Effector memory CD4-positive, alpha-beta T cell (primary cell): ENCODE results near the gene PYGB.

Experiments used
- DNase-seq, 3 donors: peaks; one replicate each; pipeline ENCODE4 v3.0.0-alpha.2; 2020
- H3K27ac ChIP-seq: 2 replicates; pipeline ENCODE4 v1.7.0; 2013; ENCODE audit warnings: mild to moderate bottlenecking, low read length, moderate library complexity; ENCODE audit not compliant: insufficient read depth, poor library complexity, severe bottlenecking
- H3K27me3 ChIP-seq: replicated peaks from 2 replicates; pipeline ENCODE4 v1.7.0; 2013; ENCODE audit warnings: mild to moderate bottlenecking, low read length; ENCODE audit not compliant: insufficient read depth, control insufficient read depth, poor library complexity, severe bottlenecking
- H3K36me3 ChIP-seq: 2 replicates; pipeline ENCODE4 v1.7.0; 2013; ENCODE audit warnings: mild to moderate bottlenecking, low read length, moderate library complexity; ENCODE audit not compliant: control insufficient read depth, insufficient read depth
- H3K4me1 ChIP-seq: 2 replicates; pipeline ENCODE4 v1.7.0; 2013; ENCODE audit warnings: low read length, mild to moderate bottlenecking; ENCODE audit not compliant: control insufficient read depth, insufficient read depth, poor library complexity, severe bottlenecking
- H3K4me3 ChIP-seq: 2 replicates; pipeline ENCODE4 v1.7.0; 2013; ENCODE audit warnings: low read length, low read depth, mild to moderate bottlenecking; ENCODE audit not compliant: insufficient read depth, poor library complexity, severe bottlenecking
- H3K9me3 ChIP-seq: 2 replicates; pipeline ENCODE4 v1.7.0; 2013; ENCODE audit warnings: mild to moderate bottlenecking, low read length, moderate library complexity; ENCODE audit not compliant: control insufficient read depth

Gene PYGB

GRCh38 chr20:25250508-25250907 lies 2.6 kb downstream of the PYGB start:
- H3K4me3 ChIP-seq: no peak overlapping the region

GRCh38 chr20:25251019-25251418 lies 3.1 kb downstream of the PYGB start:
- no peak overlapping the region for H3K27ac ChIP-seq
- no peak overlapping the region for H3K4me3 ChIP-seq
- H3K4me1 ChIP-seq: peaks cover 16% of the 10 kb centered on the region
- H3K36me3 ChIP-seq: no peaks in the 10 kb centered on the region
- H3K9me3 ChIP-seq: no peaks in the 10 kb centered on the region
- no peaks in the 10 kb centered on the region for H3K27me3 ChIP-seq
- DNase-seq: no peak

More at GRCh38 chr20:25250508-25250907, 2.6 kb downstream of the PYGB start:
- no peak for DNase-seq
- Histone ChIP-seq H3K9me3 (no peaks in the 10 kb centered on the region), H3K4me1 (peaks cover 16% of the 10 kb centered on the region), H3K27me3 (no peaks in the 10 kb centered on the region), H3K27ac (no peak overlapping the region), H3K36me3 (no peaks in the 10 kb centered on the region)

GRCh38 chr20:25251558-25251957 lies 3.7 kb downstream of the PYGB start:
- Histone ChIP-seq H3K4me3 (no peak overlapping the region), H3K36me3 (no peaks in the 10 kb centered on the region), H3K27me3 (no peaks in the 10 kb centered on the region), H3K9me3 (no peaks in the 10 kb centered on the region), H3K4me1 (peaks cover 16% of the 10 kb centered on the region), H3K27ac (no peak overlapping the region)
- DNase-seq: no peak

GRCh38 chr20:25252230-25252651 lies 4.4 kb downstream of the PYGB start:
- Histone ChIP-seq H3K9me3 (no peaks in the 10 kb centered on the region), H3K27me3 (no peaks in the 10 kb centered on the region), H3K4me1 (peaks cover 11% of the 10 kb centered on the region), H3K4me3 (no peak overlapping the region), H3K36me3 (no peaks in the 10 kb centered on the region), H3K27ac (no peak overlapping the region)
- no peak for DNase-seq

- H3K27me3 ChIP-seq: no peaks in the 10 kb centered on the region
- no peak overlapping the region for H3K4me3 ChIP-seq
- H3K27ac ChIP-seq: no peak overlapping the region
- H3K36me3 ChIP-seq: no peaks in the 10 kb centered on the region
- H3K9me3 ChIP-seq: no peaks in the 10 kb centered on the region
- peaks cover 10% of the 10 kb centered on the region for H3K4me1 ChIP-seq
- no peak for DNase-seq
These were observed 5.0 kb downstream of the PYGB start for GRCh38 chr20:25252686-25253421.

GRCh38 chr20:25253606-25254275 lies 5.9 kb downstream of the PYGB start:
- DNase-seq: no peak
- no peak overlapping the region for H3K27ac ChIP-seq
- no peaks in the 10 kb centered on the region for H3K27me3 ChIP-seq
- peaks cover 7% of the 10 kb centered on the region for H3K4me1 ChIP-seq
- H3K9me3 ChIP-seq: no peaks in the 10 kb centered on the region
- H3K4me3 ChIP-seq: no peak overlapping the region
- H3K36me3 ChIP-seq: no peaks in the 10 kb centered on the region

- Histone ChIP-seq H3K4me3 (no peak overlapping the region), H3K4me1 (peaks cover 5% of the 10 kb centered on the region), H3K27ac (no peak overlapping the region), H3K9me3 (no peaks in the 10 kb centered on the region), H3K27me3 (no peaks in the 10 kb centered on the region), H3K36me3 (no peaks in the 10 kb centered on the region)
- DNase-seq: no peak
These were observed 6.7 kb downstream of the PYGB start for GRCh38 chr20:25254571-25254970.

- no peak for DNase-seq
- Histone ChIP-seq H3K36me3 (no peaks in the 10 kb centered on the region), H3K4me1 (peaks cover 2% of the 10 kb centered on the region), H3K27ac (no peak overlapping the region), H3K27me3 (no peaks in the 10 kb centered on the region), H3K9me3 (no peaks in the 10 kb centered on the region), H3K4me3 (no peak overlapping the region)
These were observed 7.2 kb downstream of the PYGB start for GRCh38 chr20:25254986-25255680.

- Histone ChIP-seq H3K36me3 (peaks cover 5% of the 10 kb centered on the region), H3K27me3 (no peaks in the 10 kb centered on the region), H3K4me1 (no peaks in the 10 kb centered on the region), H3K27ac (no peak overlapping the region), H3K4me3 (no peak overlapping the region), H3K9me3 (no peaks in the 10 kb centered on the region)
- DNase-seq: no peak
These were observed 8.5 kb downstream of the PYGB start for GRCh38 chr20:25256226-25256859.
